ENCODE data around the gene SEC31B.

Gene SEC31B

DNA sequence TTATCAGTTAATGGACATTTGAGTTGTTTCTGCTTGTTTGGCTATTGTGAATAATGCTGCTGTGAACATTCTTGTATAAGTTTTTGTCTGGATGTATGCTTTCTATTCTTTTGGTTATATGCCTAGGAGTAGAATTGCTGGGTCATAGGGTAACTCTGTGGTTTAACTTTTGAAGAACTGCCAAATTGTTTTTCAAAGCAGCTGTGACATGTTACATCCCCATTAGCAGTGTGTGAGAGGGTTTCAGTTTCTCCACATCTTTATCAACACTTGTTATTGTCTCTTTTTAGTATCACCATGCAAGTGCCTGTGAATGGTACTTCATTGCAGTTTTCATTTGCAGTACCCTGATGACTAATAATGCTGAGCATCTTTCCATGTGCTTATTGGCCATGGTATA lies 12.1 kb upstream of the SEC31B start:
- TF ChIP-seq EGR1 (IDR thresholded peaks at IDR 0.05) (no peak), TEAD4 (IDR thresholded peaks at IDR 0.05) (no peak), ZBTB7A (IDR thresholded peaks at IDR 0.05; ENCODE audit: low read depth) (no peak), CREB1 (IDR thresholded peaks at IDR 0.05; ENCODE audit: low read depth) (no peak), CEBPB (IDR thresholded peaks at IDR 0.05) (no peak), TAF1 (IDR thresholded peaks at IDR 0.05; ENCODE audit: low read depth) (no peak), NFIC (IDR thresholded peaks at IDR 0.05) (no peak)
- TF ChIP-seq, protein P1, sequence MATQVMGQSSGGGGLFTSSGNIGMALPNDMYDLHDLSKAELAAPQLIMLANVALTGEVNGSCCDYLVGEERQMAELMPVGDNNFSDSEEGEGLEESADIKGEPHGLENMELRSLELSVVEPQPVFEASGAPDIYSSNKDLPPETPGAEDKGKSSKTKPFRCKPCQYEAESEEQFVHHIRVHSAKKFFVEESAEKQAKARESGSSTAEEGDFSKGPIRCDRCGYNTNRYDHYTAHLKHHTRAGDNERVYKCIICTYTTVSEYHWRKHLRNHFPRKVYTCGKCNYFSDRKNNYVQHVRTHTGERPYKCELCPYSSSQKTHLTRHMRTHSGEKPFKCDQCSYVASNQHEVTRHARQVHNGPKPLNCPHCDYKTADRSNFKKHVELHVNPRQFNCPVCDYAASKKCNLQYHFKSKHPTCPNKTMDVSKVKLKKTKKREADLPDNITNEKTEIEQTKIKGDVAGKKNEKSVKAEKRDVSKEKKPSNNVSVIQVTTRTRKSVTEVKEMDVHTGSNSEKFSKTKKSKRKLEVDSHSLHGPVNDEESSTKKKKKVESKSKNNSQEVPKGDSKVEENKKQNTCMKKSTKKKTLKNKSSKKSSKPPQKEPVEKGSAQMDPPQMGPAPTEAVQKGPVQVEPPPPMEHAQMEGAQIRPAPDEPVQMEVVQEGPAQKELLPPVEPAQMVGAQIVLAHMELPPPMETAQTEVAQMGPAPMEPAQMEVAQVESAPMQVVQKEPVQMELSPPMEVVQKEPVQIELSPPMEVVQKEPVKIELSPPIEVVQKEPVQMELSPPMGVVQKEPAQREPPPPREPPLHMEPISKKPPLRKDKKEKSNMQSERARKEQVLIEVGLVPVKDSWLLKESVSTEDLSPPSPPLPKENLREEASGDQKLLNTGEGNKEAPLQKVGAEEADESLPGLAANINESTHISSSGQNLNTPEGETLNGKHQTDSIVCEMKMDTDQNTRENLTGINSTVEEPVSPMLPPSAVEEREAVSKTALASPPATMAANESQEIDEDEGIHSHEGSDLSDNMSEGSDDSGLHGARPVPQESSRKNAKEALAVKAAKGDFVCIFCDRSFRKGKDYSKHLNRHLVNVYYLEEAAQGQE (IDR thresholded peaks at IDR 0.05; ENCODE audit: low read depth), result no peak
- TF ChIP-seq, protein P2, sequence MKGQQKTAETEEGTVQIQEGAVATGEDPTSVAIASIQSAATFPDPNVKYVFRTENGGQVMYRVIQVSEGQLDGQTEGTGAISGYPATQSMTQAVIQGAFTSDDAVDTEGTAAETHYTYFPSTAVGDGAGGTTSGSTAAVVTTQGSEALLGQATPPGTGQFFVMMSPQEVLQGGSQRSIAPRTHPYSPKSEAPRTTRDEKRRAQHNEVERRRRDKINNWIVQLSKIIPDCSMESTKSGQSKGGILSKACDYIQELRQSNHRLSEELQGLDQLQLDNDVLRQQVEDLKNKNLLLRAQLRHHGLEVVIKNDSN (IDR thresholded peaks at IDR 0.05), result no peak

DNA sequence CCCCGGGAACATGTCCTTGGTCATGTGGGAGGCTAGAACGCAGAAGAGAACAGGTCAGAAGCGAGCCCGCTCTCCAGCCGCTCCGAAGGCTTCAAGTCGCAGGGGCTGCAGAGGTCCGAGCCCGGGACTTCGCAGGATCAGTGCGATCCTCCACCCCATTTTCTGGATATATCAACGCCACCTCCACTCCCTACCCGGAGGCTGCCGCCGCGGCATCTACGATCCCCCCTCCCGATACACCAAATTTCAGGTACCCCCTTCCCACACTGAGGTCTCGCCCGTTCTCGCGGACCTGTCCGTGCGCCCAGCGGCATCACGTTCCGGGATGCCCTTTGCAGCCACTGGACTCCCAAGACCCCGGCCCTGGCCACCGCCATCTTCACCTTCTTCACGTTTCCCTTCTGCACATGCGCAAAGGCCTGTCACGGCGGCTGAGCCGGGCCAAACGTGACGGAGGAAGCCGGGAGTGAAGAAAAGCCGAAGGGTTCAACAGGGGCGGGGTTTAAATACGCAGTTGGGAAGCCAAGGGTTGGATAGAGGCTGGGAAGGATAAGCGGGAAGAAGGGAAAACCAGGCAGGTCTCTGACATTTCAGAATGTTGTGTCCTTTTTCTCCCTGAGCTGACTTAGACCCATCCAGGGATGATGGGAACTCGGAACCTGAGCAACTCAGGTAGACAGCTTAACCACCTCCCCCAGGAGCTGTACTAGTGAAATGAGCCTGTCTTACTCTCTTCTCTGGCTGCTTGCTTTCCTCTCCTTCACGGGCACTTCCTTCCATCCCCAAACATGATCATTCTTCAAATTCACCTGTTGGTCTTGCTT lies 10.0 kb upstream of the SEC31B start, which contains the start of gene NDUFB8:
Gene NDUFB8 (minus strand): TSS at position 397 of the 824 bp plus-strand sequence. CDS start 20 bp downstream, at position 377.
- TF ChIP-seq ZBTB7A (IDR thresholded peaks at IDR 0.05; ENCODE audit: low read depth) (peak; percentile 83), RAD21 (IDR thresholded peaks at IDR 0.05; ENCODE audit: low read depth) (no peak), CREB1 (IDR thresholded peaks at IDR 0.05; ENCODE audit: low read depth) (peak; percentile 51), TEAD4 (IDR thresholded peaks at IDR 0.05) (no peak), FOXM1 (IDR thresholded peaks at IDR 0.05; ENCODE audit: borderline replicate concordance, low read depth) (no peak), CEBPB (IDR thresholded peaks at IDR 0.05) (no peak), EP300 (IDR thresholded peaks at IDR 0.05; ENCODE audit: borderline replicate concordance) (0 out of 2 replicates have a peak, but pooled peaks have one; percentile 9), EGR1 (IDR thresholded peaks at IDR 0.05) (peak; percentile 7; the same call in 1 of the 2 replicates), TCF12 (IDR thresholded peaks at IDR 0.05; ENCODE audit: low read depth) (peak; percentile 59; the same call in 1 of the 2 replicates), YY1 (IDR thresholded peaks at IDR 0.05; ENCODE audit: low read depth) (peak; percentile 94), NFIC (IDR thresholded peaks at IDR 0.05) (no peak), TAF1 (IDR thresholded peaks at IDR 0.05; ENCODE audit: low read depth) (peak; percentile 98)
- TF ChIP-seq, protein P2 (IDR thresholded peaks at IDR 0.05), result peak; percentile 41; the same call in 1 of the 2 replicates
- TF ChIP-seq, protein P1 (IDR thresholded peaks at IDR 0.05; ENCODE audit: low read depth), result no peak
- TF ChIP-seq, protein P3, sequence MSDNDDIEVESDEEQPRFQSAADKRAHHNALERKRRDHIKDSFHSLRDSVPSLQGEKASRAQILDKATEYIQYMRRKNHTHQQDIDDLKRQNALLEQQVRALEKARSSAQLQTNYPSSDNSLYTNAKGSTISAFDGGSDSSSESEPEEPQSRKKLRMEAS (IDR thresholded peaks at IDR 0.05), result peak; percentile 82

DNA sequence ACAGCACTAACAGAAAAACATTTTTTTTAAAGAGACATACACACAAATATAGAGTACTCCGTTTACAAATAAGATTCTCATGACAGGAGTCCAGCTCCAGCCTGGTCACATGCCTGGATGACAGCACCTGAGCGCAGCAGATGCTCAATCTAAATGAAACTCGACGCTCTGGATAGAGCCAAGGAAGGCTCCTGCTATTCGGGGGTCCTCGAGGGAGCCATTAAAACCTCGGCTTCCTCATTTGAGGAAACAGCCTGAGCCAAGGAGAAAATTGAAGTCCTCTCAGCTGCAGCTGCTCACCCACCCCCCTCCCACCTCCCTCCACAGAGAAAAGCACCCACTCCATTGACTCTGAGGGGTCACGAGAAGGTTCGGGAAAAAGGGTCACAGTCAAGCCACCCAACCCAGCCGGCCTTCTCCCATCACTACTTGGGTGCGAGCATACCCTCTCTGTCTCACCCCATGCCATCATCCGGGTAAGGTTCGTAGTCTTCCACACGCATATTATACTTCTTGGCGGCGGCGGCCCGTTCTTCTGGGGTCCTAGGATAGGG lies 9.3 kb upstream of the SEC31B start:
- TF ChIP-seq, protein P2 (IDR thresholded peaks at IDR 0.05), result no peak
- TF ChIP-seq ZBTB7A (IDR thresholded peaks at IDR 0.05; ENCODE audit: low read depth) (no peak), TEAD4 (IDR thresholded peaks at IDR 0.05) (no peak), CREB1 (IDR thresholded peaks at IDR 0.05; ENCODE audit: low read depth) (no peak), EP300 (IDR thresholded peaks at IDR 0.05; ENCODE audit: borderline replicate concordance) (no peak), CEBPB (IDR thresholded peaks at IDR 0.05) (no peak), TAF1 (IDR thresholded peaks at IDR 0.05; ENCODE audit: low read depth) (no peak), RAD21 (IDR thresholded peaks at IDR 0.05; ENCODE audit: low read depth) (no peak), YY1 (IDR thresholded peaks at IDR 0.05; ENCODE audit: low read depth) (no peak), TCF12 (IDR thresholded peaks at IDR 0.05; ENCODE audit: low read depth) (no peak), NFIC (IDR thresholded peaks at IDR 0.05) (no peak), EGR1 (IDR thresholded peaks at IDR 0.05) (no peak), FOXM1 (IDR thresholded peaks at IDR 0.05; ENCODE audit: borderline replicate concordance, low read depth) (no peak)
- TF ChIP-seq, protein P3 (IDR thresholded peaks at IDR 0.05), result no peak; the same call in 1 of the 2 replicates
- TF ChIP-seq, protein P1 (IDR thresholded peaks at IDR 0.05; ENCODE audit: low read depth), result no peak

Data from Ishikawa (cell line).